Measurements from ENCODE around the gene IGF2BP3.

Gene IGF2BP3

GRCh38 chr7:23346316-23346715, 124.0 kb downstream of the IGF2BP3 start (continued):
- TF ChIP-seq ZNF548 (tag by site-specific recombination; IDR thresholded peaks at IDR 0.05) = no peak
- no peak for TF ChIP-seq ZNF514 (tag by site-specific recombination; IDR thresholded peaks at IDR 0.05)
- TF ChIP-seq ZNF664 (tag by site-specific recombination; IDR thresholded peaks at IDR 0.05) = no peak
- no peak for TF ChIP-seq ZSCAN30 (tag by site-specific recombination; IDR thresholded peaks at IDR 0.05)
- TF ChIP-seq, protein P1, sequence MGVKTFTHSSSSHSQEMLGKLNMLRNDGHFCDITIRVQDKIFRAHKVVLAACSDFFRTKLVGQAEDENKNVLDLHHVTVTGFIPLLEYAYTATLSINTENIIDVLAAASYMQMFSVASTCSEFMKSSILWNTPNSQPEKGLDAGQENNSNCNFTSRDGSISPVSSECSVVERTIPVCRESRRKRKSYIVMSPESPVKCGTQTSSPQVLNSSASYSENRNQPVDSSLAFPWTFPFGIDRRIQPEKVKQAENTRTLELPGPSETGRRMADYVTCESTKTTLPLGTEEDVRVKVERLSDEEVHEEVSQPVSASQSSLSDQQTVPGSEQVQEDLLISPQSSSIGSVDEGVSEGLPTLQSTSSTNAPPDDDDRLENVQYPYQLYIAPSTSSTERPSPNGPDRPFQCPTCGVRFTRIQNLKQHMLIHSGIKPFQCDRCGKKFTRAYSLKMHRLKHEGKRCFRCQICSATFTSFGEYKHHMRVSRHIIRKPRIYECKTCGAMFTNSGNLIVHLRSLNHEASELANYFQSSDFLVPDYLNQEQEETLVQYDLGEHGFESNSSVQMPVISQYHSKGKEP (tag by site-specific recombination; IDR thresholded peaks at IDR 0.05) = no peak
- TF ChIP-seq ZNF677 (tag by site-specific recombination; IDR thresholded peaks at IDR 0.05) = no peak

GRCh38 chr7:23345601-23346000, 124.7 kb downstream of the IGF2BP3 start:
- no peak overlapping the region for H3K4me3 ChIP-seq (ENCODE audit: low read depth, low read length)
- H3K27ac ChIP-seq (ENCODE audit: extremely low read depth, low read depth, low read length) = no peak overlapping the region
- CTCF ChIA-PET = interaction anchor here (0.6 kb wide), 3 partner anchors 9 to 163 kb away, joined by 3 to 4 read pairs (median 3); no protein-coding TSS in a partner anchor
- H3K9me3 ChIP-seq (ENCODE audit: control insufficient read depth, insufficient read depth, low read depth, low read length) = no peaks in the 10 kb centered on the region
- POLR2A ChIA-PET = interaction anchor here (1.8 kb wide), 1 partner anchor 12 kb away, joined by 7 read pairs; no protein-coding TSS in a partner anchor
- TF ChIP-seq ZSCAN30 (tag by site-specific recombination; IDR thresholded peaks at IDR 0.05) (no peak), ZNF571 (tag by site-specific recombination; IDR thresholded peaks at IDR 0.05) (no peak), ZFP37 (tag by site-specific recombination; IDR thresholded peaks at IDR 0.05) (no peak), GLI4 (tag by site-specific recombination; IDR thresholded peaks at IDR 0.05) (no peak), ZNF223 (tag by site-specific recombination; IDR thresholded peaks at IDR 0.05) (no peak), ZNF621 (tag by site-specific recombination; IDR thresholded peaks at IDR 0.05) (no peak)
- TF ChIP-seq, protein P2, sequence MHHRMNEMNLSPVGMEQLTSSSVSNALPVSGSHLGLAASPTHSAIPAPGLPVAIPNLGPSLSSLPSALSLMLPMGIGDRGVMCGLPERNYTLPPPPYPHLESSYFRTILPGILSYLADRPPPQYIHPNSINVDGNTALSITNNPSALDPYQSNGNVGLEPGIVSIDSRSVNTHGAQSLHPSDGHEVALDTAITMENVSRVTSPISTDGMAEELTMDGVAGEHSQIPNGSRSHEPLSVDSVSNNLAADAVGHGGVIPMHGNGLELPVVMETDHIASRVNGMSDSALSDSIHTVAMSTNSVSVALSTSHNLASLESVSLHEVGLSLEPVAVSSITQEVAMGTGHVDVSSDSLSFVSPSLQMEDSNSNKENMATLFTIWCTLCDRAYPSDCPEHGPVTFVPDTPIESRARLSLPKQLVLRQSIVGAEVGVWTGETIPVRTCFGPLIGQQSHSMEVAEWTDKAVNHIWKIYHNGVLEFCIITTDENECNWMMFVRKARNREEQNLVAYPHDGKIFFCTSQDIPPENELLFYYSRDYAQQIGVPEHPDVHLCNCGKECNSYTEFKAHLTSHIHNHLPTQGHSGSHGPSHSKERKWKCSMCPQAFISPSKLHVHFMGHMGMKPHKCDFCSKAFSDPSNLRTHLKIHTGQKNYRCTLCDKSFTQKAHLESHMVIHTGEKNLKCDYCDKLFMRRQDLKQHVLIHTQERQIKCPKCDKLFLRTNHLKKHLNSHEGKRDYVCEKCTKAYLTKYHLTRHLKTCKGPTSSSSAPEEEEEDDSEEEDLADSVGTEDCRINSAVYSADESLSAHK (tag by site-specific recombination; IDR thresholded peaks at IDR 0.05) = no peak
- H3K36me3 ChIP-seq (ENCODE audit: control insufficient read depth in 2 of 2, insufficient read depth in 1 of 2, low read length in 2 of 2) = peaks cover 13 to 64% of the 10 kb centered on the region in 2 experiments; a peak in 2 of 3 replicates
- peaks cover 30% of the 10 kb centered on the region for H3K4me1 ChIP-seq (ENCODE audit: control insufficient read depth, insufficient read depth, low read length)

DNA sequence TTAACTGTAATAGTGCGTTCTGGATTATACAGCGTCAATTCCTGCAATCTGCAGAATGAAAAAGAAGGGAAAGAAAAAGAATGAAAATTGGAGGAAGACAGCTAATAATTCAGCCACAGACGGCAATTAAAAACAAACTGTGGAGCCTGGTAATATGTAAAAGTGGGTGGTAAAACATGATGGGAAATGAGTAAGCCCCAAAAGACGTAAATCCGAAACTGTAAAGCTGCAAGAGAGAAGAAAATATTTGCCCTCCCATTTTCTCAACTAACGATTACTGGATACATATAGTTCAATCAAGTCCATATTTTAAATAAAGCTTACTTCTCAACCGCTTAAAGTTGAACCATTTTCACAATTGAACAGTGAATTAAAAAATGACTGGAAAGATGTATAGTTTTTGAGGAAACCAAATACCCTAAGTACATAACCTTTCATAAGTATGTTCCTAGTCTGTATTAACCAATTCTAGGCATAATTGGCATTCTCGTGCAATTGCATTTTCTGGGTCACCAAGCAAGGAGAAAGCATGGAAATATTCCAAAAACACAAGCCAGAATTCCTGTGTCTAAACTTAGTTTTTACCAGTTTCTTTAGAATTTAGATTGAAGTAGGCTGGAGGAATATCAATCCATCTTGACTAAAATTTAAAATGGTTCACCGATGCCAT, 126.3 kb downstream of the IGF2BP3 start:
- Histone ChIP-seq H3K9me3 (ENCODE audit: control insufficient read depth, insufficient read depth, low read depth, low read length) (no peaks in the 10 kb centered on the region), H3K36me3 (ENCODE audit: control insufficient read depth in 2 of 2, insufficient read depth in 1 of 2, low read length in 2 of 2) (peaks cover 13 to 77% of the 10 kb centered on the region in 2 experiments; a peak in 2 of 3 replicates), H3K4me3 (ENCODE audit: low read depth, low read length) (no peak overlapping the region), H3K27ac (ENCODE audit: extremely low read depth, low read depth, low read length) (no peak overlapping the region), H3K4me1 (ENCODE audit: control insufficient read depth, insufficient read depth, low read length) (peaks cover 18% of the 10 kb centered on the region)
- POLR2A ChIA-PET = interaction anchor here (0.8 kb wide), 1 partner anchor 28 kb away, joined by 4 read pairs; no protein-coding TSS in a partner anchor
- CTCF ChIA-PET = interaction anchor here (0.6 to 1.0 kb wide), 2 partner anchors 14 to 100 kb away, joined by 3 to 4 read pairs; no protein-coding TSS in a partner anchor
- no peak for TF ChIP-seq ZNF596 (tag by site-specific recombination; IDR thresholded peaks at IDR 0.05)
- TF ChIP-seq ZSCAN23 (tag by site-specific recombination; IDR thresholded peaks at IDR 0.05) = no peak
- no peak for TF ChIP-seq ZNF449 (tag by site-specific recombination; IDR thresholded peaks at IDR 0.05)

All from HEK293 (cell line).